K562 (cell line): Measurements from ENCODE around the gene DOCK1. TPM values are rescaled to one million over a fixed set of nuclear protein-coding genes. Genes with fewer than 3 reads are reported as not detected.

Experiments
- ATAC-seq: fragments of 200-7000 bp; cut with Tn5 transposase; 3 replicates; pipeline ENCODE4 v1.9.1; 2020; ENCODE audit warnings: moderate library complexity
- BruUV-seq: library from RNA; stranded (reverse); fragments of 400-500 nt; replicated peaks from 2 replicates; lab custom pipeline; 2021; lab: Mats Ljungman, UMichigan
- CTCF ChIA-PET: fragments of 300-600 bp; formaldehyde crosslinking; extraction: SDS; loops from one replicate; lab custom pipeline; 2021; ENCODE audit warnings: low intra/inter-chr PET ratio; lab: Yijun Ruan, JAX
- POLR2A ChIA-PET: fragments of 300-600, 350-650 bp; sonication (Branson Sonifier 250); formaldehyde crosslinking; extraction: SDS; loops from one replicate; lab custom pipeline; 2021; ENCODE audit warnings: antibody characterized with exemption, inconsistent platforms; lab: Yijun Ruan, JAX
- DNase-seq, 4 experiments: peaks; one replicate each; pipeline versions ENCODE4 v3.0.0 to v3.0.0-alpha.2; 2011 to 2018; ENCODE audit warnings: low spot score in 3 of 4, mixed read lengths in 3 of 4; ENCODE audit errors: extremely low read depth in 1 of 4
- FAIRE-seq: peaks from 2 replicates; lab custom pipeline; 2011; peaks lifted over from hg19 to GRCh38; lab: Jason Lieb, UNC
- H2AFZ ChIP-seq: 2 replicates; pipeline ENCODE4 v1.6.0; 2011; ENCODE audit warnings: low read depth, low read length, control low read depth, inconsistent platforms
- H3K27ac ChIP-seq: fragments of 200-600 bp; 3 replicates; pipeline ENCODE4 v1.8.0; 2011; ENCODE audit warnings: low read depth, mild to moderate bottlenecking, control low read depth, inconsistent platforms, low read length, moderate library complexity, mixed read lengths; ENCODE audit errors: extremely low read depth
- H3K27me3 ChIP-seq, 2 experiments: fragments of 300-600 bp in 1 of 2; 2 replicates in 1 of 2; 3 replicates in 1 of 2; pipeline versions ENCODE4 v1.6.0 to v1.8.0; 2011; ENCODE audit warnings: inconsistent platforms in 2 of 2, low read length in 2 of 2, mild to moderate bottlenecking in 1 of 2, mixed read lengths in 1 of 2, moderate library complexity in 1 of 2; ENCODE audit not compliant: control insufficient read depth in 2 of 2, insufficient read depth in 2 of 2
- H3K36me3 ChIP-seq: fragments of 300-600 bp; 3 replicates; pipeline ENCODE4 v1.8.0; 2011; ENCODE audit warnings: mild to moderate bottlenecking, low read length, inconsistent platforms; ENCODE audit not compliant: control insufficient read depth, insufficient read depth
- H3K4me1 ChIP-seq, 2 experiments: fragments of 200-600 bp in 1 of 2; replicated peaks in 1 of 2; 2 replicates in 1 of 2; 3 replicates in 1 of 2; pipeline versions ENCODE4 v1.5.1 to v1.8.0; 2011; ENCODE audit warnings: inconsistent platforms in 2 of 2, low read length in 2 of 2, mild to moderate bottlenecking in 1 of 2, mixed read lengths in 1 of 2, moderate library complexity in 1 of 2; ENCODE audit not compliant: control insufficient read depth in 2 of 2, insufficient read depth in 2 of 2
- H3K4me2 ChIP-seq: 2 replicates; pipeline ENCODE4 v1.6.1; 2011; ENCODE audit warnings: low read length, control low read depth, inconsistent platforms, mixed read lengths; ENCODE audit not compliant: insufficient read depth
- H3K4me3 ChIP-seq: fragments of 200-600 bp; sonication (generic), shearing (Covaris generic); 2 replicates; pipeline ENCODE4 v1.5.1; 2016; ENCODE audit warnings: control low read depth, inconsistent platforms
- H3K79me2 ChIP-seq: fragments of 200-600 bp; 3 replicates; pipeline ENCODE4 v1.8.0; 2011; ENCODE audit warnings: low read length, inconsistent platforms; ENCODE audit not compliant: control insufficient read depth, insufficient read depth
- H3K9ac ChIP-seq, 2 experiments: 2 replicates each; pipeline versions ENCODE4 v1.6.0 to v1.6.1; 2011; ENCODE audit warnings: low read depth in 2 of 2, low read length in 2 of 2, control low read depth in 1 of 2, inconsistent platforms in 1 of 2, mild to moderate bottlenecking in 1 of 2, mixed read lengths in 1 of 2; ENCODE audit not compliant: insufficient read depth in 1 of 2
- H3K9me1 ChIP-seq: one replicate; pipeline ENCODE4 v1.6.0; 2011; ENCODE audit warnings: inconsistent platforms, mild to moderate bottlenecking, low read length, moderate library complexity; ENCODE audit not compliant: control insufficient read depth, insufficient read depth
- H3K9me3 ChIP-seq: replicated peaks from 2 replicates; pipeline ENCODE4 v1.5.1; 2011; ENCODE audit warnings: low read depth, low read length, inconsistent platforms; ENCODE audit not compliant: control insufficient read depth, insufficient read depth
- H4K20me1 ChIP-seq: replicated peaks from 2 replicates; pipeline ENCODE4 v1.6.1; 2011; ENCODE audit warnings: low read length, inconsistent platforms, mixed read lengths; ENCODE audit not compliant: control insufficient read depth, insufficient read depth
- CBFB ChIP-seq: sonication (generic); formaldehyde crosslinking; IDR thresholded peaks from 2 replicates; pipeline ENCODE4 v1.4.0; 2020; ENCODE audit warnings: mild to moderate bottlenecking, missing genetic modification reagents
- CHD1 ChIP-seq: fragments of 200-600 bp; sonication (generic); IDR thresholded peaks from one replicate; pipeline ENCODE4 v1.6.1; 2012; ENCODE audit warnings: mild to moderate bottlenecking, moderate library complexity, low read length, inconsistent platforms
- COPS2 ChIP-seq: fragments of 450-650 bp; conservative IDR thresholded peaks from 2 replicates; pipeline ENCODE4 v1.6.1; 2016; ENCODE audit warnings: mild to moderate bottlenecking, moderate library complexity
- KLF6 ChIP-seq: fragments of 250-450 bp; sonication (Bioruptor Pico); IDR thresholded peaks from 2 replicates; pipeline ENCODE4 v1.4.0; 2020; ENCODE audit warnings: mild to moderate bottlenecking, moderate library complexity, borderline replicate concordance
- MAFK ChIP-seq: IDR thresholded peaks from 2 replicates; pipeline ENCODE4 v1.6.1; 2011; ENCODE audit warnings: low read length, improper control_type of control experiment
- NFE2L1 ChIP-seq: fragments of 450-650 bp; IDR thresholded peaks from 2 replicates; pipeline ENCODE4 v1.6.1; 2016; ENCODE audit warnings: missing genetic modification characterization, low read depth, mild to moderate bottlenecking, missing compliant biosample characterization, moderate library complexity, borderline replicate concordance
- POLR2G ChIP-seq: fragments of 200-400 bp; formaldehyde crosslinking; IDR thresholded peaks from 2 replicates; pipeline ENCODE4 v1.6.1; 2017; ENCODE audit warnings: low read depth, mild to moderate bottlenecking, antibody characterized with exemption, low read length, moderate library complexity
- RBM14 ChIP-seq: fragments of 200-400 bp; formaldehyde crosslinking; IDR thresholded peaks from 2 replicates; pipeline ENCODE4 v1.6.1; 2018; ENCODE audit warnings: low read depth, mild to moderate bottlenecking, low read length, moderate library complexity, borderline replicate concordance; ENCODE audit not compliant: insufficient read depth
- WGBS: fragments of 100-300 bp; shearing (Covaris generic); methylation state at CpG from one replicate; pipeline ENCODE4 v1.1.6; 2016; ENCODE audit warnings: low coverage, mixed read lengths; ENCODE audit not compliant: insufficient coverage; ENCODE audit errors: missing lambda C conversion rate; 5-methylcytosine and 5-hydroxymethylcytosine counted together
- in situ Hi-C: fragments of 300-500 bp; cut with MboI; formaldehyde crosslinking; loops from 4 replicates; pipeline ENCODE4 v1.15.0; 2018; ENCODE audit warnings: inconsistent platforms, mixed read lengths
- intact Hi-C: fragments of 100-400 bp; cut with micrococcal nuclease; formaldehyde crosslinking; loops from 2 replicates; pipeline ENCODE4 v1.14.2; 2022
- polyA plus RNA-seq, 8 experiments: library from polyadenylated mRNA; depleted of rRNA in 4 of 8; stranded (reverse) in 5 of 8; unstranded in 3 of 8; fragments of >200 nt; fragmentation: Nextera tagmentation in 2 of 8; fragmentation: Illumina TruSeq in 1 of 8; extraction: Ambion mirVana in 2 of 8; extraction: Trizol in 1 of 8; gene quantifications; 2 replicates each; pipeline versions ENCODE4 v1.2.1 to v1.2.3, GENCODE V29; 2011 to 2014; ENCODE audit warnings: inconsistent platforms in 1 of 8, missing spikeins in 1 of 8
- total RNA-seq, 7 experiments: library from RNA; depleted of rRNA in 6 of 7; stranded (reverse); fragments of >200 nt in 6 of 7; fragmentation: Illumina TruSeq in 2 of 7; extraction: Trizol in 2 of 7; gene quantifications; 2 replicates each; pipeline versions ENCODE4 v1.2.1 to v1.2.3, GENCODE V29; 2011 to 2021; ENCODE audit warnings: low replicate concordance in 1 of 7
- TF ChIP-seq, protein P1 (sequence below): fragments of 450-650 bp; IDR thresholded peaks from 2 replicates; pipeline ENCODE4 v1.6.1; 2014; ENCODE audit warnings: low read depth, mild to moderate bottlenecking, moderate library complexity, borderline replicate concordance
- TF ChIP-seq, protein P2 (sequence below): sonication (generic); formaldehyde crosslinking; IDR thresholded peaks from 2 replicates; pipeline ENCODE4 v1.8.0; 2023; ENCODE audit warnings: missing genetic modification reagents, mild to moderate bottlenecking, borderline replicate concordance
- TF ChIP-seq, protein P3 (sequence below): sonication (generic); formaldehyde crosslinking; IDR thresholded peaks from 2 replicates; pipeline ENCODE4 v1.8.1; 2023; ENCODE audit warnings: mild to moderate bottlenecking, missing genetic modification reagents
- TF ChIP-seq, protein P4 (sequence below): IDR thresholded peaks from 2 replicates; pipeline ENCODE4 v1.6.1; 2014; ENCODE audit warnings: antibody characterized with exemption

Gene DOCK1
- total and polyA plus RNA-seq, 9 of the 15 experiments (the other 6 are each of a cell fraction or from before 2014, with no cell fraction given): 0.31 TPM; not detected in 8

DNA sequence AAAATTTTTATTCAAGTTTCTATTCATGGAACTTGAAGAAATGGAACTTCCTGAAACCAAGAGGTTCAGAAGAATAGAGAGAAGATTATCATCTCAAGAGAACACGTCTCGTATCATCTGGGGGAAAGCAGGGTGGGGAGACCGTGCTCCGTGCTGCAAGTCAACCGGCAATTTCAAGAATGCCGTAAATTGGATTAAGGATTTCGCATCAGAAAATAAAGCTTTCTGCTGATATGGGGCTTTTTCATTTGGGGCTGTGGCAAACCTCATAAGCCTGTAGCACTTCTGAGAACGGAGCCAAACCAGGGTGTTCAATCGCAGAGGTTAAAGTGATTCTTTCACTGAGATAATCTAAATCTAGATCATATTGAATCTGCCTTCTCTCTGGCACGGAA, 493.7 kb downstream of the DOCK1 start:
- Histone ChIP-seq H3K79me2 (no peaks in the 10 kb centered on the region), H2AFZ (no peak overlapping the region), H3K9me1 (no peaks in the 10 kb centered on the region), H3K27me3 (peaks cover 0 to 11% of the 10 kb centered on the region in 2 experiments; a peak in 2 of 5 replicates), H3K9ac (no peak overlapping the region), H4K20me1 (no peaks in the 10 kb centered on the region), H3K4me1 (no peaks in the 10 kb centered on the region), H3K36me3 (no peaks in the 10 kb centered on the region), H3K4me3 (no peak overlapping the region), H3K27ac (no peak overlapping the region), H3K4me2 (no peak overlapping the region), H3K9me3 (no peaks in the 10 kb centered on the region)
- ChIA-PET POLR2A (no interaction called here), CTCF (no interaction called here)
- 2% methylated on average over 10 of the region's 10 CpGs for WGBS
- no peak for ATAC-seq
- BruUV-seq: no TSS peak
- intact Hi-C loops: no loop called here
- no peak for FAIRE-seq
- DNase-seq: no peak
- in situ Hi-C loops: no loop called here
- no peak for TF ChIP-seq COPS2
- no peak for TF ChIP-seq NFE2L1 (tag)
- no peak for TF ChIP-seq KLF6 (CRISPR knock-in tag)
- TF ChIP-seq POLR2G: no peak
- TF ChIP-seq, protein P1, sequence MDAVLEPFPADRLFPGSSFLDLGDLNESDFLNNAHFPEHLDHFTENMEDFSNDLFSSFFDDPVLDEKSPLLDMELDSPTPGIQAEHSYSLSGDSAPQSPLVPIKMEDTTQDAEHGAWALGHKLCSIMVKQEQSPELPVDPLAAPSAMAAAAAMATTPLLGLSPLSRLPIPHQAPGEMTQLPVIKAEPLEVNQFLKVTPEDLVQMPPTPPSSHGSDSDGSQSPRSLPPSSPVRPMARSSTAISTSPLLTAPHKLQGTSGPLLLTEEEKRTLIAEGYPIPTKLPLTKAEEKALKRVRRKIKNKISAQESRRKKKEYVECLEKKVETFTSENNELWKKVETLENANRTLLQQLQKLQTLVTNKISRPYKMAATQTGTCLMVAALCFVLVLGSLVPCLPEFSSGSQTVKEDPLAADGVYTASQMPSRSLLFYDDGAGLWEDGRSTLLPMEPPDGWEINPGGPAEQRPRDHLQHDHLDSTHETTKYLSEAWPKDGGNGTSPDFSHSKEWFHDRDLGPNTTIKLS: no peak
- TF ChIP-seq MAFK: no peak
- TF ChIP-seq, protein P2, sequence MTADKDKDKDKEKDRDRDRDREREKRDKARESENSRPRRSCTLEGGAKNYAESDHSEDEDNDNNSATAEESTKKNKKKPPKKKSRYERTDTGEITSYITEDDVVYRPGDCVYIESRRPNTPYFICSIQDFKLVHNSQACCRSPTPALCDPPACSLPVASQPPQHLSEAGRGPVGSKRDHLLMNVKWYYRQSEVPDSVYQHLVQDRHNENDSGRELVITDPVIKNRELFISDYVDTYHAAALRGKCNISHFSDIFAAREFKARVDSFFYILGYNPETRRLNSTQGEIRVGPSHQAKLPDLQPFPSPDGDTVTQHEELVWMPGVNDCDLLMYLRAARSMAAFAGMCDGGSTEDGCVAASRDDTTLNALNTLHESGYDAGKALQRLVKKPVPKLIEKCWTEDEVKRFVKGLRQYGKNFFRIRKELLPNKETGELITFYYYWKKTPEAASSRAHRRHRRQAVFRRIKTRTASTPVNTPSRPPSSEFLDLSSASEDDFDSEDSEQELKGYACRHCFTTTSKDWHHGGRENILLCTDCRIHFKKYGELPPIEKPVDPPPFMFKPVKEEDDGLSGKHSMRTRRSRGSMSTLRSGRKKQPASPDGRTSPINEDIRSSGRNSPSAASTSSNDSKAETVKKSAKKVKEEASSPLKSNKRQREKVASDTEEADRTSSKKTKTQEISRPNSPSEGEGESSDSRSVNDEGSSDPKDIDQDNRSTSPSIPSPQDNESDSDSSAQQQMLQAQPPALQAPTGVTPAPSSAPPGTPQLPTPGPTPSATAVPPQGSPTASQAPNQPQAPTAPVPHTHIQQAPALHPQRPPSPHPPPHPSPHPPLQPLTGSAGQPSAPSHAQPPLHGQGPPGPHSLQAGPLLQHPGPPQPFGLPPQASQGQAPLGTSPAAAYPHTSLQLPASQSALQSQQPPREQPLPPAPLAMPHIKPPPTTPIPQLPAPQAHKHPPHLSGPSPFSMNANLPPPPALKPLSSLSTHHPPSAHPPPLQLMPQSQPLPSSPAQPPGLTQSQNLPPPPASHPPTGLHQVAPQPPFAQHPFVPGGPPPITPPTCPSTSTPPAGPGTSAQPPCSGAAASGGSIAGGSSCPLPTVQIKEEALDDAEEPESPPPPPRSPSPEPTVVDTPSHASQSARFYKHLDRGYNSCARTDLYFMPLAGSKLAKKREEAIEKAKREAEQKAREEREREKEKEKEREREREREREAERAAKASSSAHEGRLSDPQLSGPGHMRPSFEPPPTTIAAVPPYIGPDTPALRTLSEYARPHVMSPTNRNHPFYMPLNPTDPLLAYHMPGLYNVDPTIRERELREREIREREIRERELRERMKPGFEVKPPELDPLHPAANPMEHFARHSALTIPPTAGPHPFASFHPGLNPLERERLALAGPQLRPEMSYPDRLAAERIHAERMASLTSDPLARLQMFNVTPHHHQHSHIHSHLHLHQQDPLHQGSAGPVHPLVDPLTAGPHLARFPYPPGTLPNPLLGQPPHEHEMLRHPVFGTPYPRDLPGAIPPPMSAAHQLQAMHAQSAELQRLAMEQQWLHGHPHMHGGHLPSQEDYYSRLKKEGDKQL: no peak
- no peak for TF ChIP-seq CHD1
- TF ChIP-seq, protein P3, sequence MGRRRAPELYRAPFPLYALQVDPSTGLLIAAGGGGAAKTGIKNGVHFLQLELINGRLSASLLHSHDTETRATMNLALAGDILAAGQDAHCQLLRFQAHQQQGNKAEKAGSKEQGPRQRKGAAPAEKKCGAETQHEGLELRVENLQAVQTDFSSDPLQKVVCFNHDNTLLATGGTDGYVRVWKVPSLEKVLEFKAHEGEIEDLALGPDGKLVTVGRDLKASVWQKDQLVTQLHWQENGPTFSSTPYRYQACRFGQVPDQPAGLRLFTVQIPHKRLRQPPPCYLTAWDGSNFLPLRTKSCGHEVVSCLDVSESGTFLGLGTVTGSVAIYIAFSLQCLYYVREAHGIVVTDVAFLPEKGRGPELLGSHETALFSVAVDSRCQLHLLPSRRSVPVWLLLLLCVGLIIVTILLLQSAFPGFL (CRISPR knock-in tag): no peak
- no peak for TF ChIP-seq RBM14
- TF ChIP-seq, protein P4, sequence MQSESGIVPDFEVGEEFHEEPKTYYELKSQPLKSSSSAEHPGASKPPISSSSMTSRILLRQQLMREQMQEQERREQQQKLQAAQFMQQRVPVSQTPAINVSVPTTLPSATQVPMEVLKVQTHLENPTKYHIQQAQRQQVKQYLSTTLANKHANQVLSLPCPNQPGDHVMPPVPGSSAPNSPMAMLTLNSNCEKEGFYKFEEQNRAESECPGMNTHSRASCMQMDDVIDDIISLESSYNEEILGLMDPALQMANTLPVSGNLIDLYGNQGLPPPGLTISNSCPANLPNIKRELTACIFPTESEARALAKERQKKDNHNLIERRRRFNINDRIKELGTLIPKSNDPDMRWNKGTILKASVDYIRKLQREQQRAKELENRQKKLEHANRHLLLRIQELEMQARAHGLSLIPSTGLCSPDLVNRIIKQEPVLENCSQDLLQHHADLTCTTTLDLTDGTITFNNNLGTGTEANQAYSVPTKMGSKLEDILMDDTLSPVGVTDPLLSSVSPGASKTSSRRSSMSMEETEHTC: no peak
- TF ChIP-seq CBFB (CRISPR knock-in tag): no peak
